GM12891 (cell line): ENCODE results near the gene ZNF616.

ENCODE experiments used
- POLR2A ChIP-seq: IDR thresholded peaks from 2 replicates; pipeline ENCODE4 v1.6.1; 2011; ENCODE audit warnings: low read depth, low read length, control low read depth
- POLR2AphosphoS5 ChIP-seq: IDR thresholded peaks from 2 replicates; pipeline ENCODE4 v1.6.1; 2011; ENCODE audit warnings: low read depth, low read length, control low read depth

DNA sequence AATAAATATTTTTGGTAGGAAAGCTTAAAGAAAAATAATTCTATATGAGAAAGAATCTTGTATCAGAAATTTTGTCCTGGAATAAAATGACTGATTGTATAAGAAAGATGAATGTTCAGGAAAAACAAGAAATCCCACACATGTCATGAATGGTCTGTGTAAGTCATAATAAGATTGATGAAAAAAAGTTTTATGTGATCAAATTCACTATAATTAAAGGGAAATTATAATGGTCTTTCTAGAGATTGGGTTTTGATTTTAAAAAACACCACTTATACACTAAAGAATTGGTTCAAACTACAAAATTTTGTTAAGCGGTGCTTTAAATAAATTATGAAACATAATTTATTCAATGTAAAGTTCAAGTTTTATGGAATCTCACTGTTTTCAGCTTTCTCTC is 37.0 kb downstream of the ZNF616 start:
- no peak for TF ChIP-seq POLR2A
- TF ChIP-seq POLR2AphosphoS5: no peak
